Upper lobe of left lung (tissue), 6 donors: ENCODE measurements around the gene SAA4. TPM values are rescaled to one million over a fixed set of nuclear protein-coding genes. Genes with fewer than 3 reads are reported as not detected.

Experiments
- ATAC-seq, 2 donors: fragments of 200-7000 bp; cut with Tn5 transposase; one replicate each; pipeline ENCODE4 v1.9.1; 2022; ENCODE audit warnings: mild to moderate bottlenecking in 2 of 2, moderate library complexity in 2 of 2; ENCODE audit not compliant: low FRiP score in 2 of 2
- DNase-seq, 2 donors: peaks; one replicate each; pipeline ENCODE4 v3.0.0-alpha.2; 2019 to 2020
- H3K27ac ChIP-seq, 4 donors: fragments of 200-600 bp; sonication (generic); one replicate each; pipeline ENCODE4 v1.5.1; 2016 to 2019
- H3K27me3 ChIP-seq, 4 donors: fragments of 200-600 bp; sonication (generic); one replicate each; pipeline ENCODE4 v1.5.1; 2017 to 2019
- H3K36me3 ChIP-seq, 4 donors: fragments of 200-600 bp; sonication (generic); one replicate each; pipeline ENCODE4 v1.5.1; 2016 to 2019
- H3K4me1 ChIP-seq, 4 donors: fragments of 200-600 bp; sonication (generic); one replicate each; pipeline ENCODE4 v1.5.1; 2018 to 2019
- H3K4me3 ChIP-seq, 4 donors: fragments of 200-600 bp; sonication (generic); one replicate each; pipeline ENCODE4 v1.5.1; 2017 to 2019; ENCODE audit warnings: mild to moderate bottlenecking in 2 of 4, moderate library complexity in 1 of 4
- H3K9me3 ChIP-seq, 4 donors: fragments of 200-600 bp; sonication (generic); one replicate each; pipeline ENCODE4 v1.5.1; 2018 to 2019
- EP300 ChIP-seq, 4 donors: sonication (generic); formaldehyde crosslinking; IDR thresholded peaks; one replicate each; pipeline ENCODE4 v1.5.1; 2017; ENCODE audit warnings: antibody characterized with exemption in 4 of 4, control low read depth in 2 of 4
- POLR2A ChIP-seq, 4 donors: fragments of 450-650 bp; IDR thresholded peaks; one replicate each; pipeline ENCODE4 v1.5.1; 2016 to 2017; ENCODE audit warnings: antibody characterized with exemption in 4 of 4, mild to moderate bottlenecking in 2 of 4
- POLR2AphosphoS5 ChIP-seq, 2 donors: sonication (generic); formaldehyde crosslinking; IDR thresholded peaks; one replicate each; pipeline ENCODE4 v1.5.1; 2017; ENCODE audit warnings: antibody characterized with exemption in 2 of 2
- WGBS, 2 donors: methylation state at CpG; one replicate each; pipeline ENCODE4 v1.1.5; 2017 to 2018; 5-methylcytosine and 5-hydroxymethylcytosine counted together
- total RNA-seq, 6 donors: library from RNA; depleted of rRNA in 4 of 6; stranded (reverse); fragments of >200 nt in 4 of 6; gene quantifications; one replicate each; pipeline versions ENCODE4 v1.1.0 to v1.2.1, GENCODE V29; 2016 to 2021
- TF ChIP-seq, protein P1 (sequence below), 6 experiments: fragments of 450-650 bp in 4 of 6; fragments of 200-600 bp in 2 of 6; sonication (generic) in 2 of 6; IDR thresholded peaks; one replicate each; pipeline ENCODE4 v1.5.1; 2016 to 2019; ENCODE audit warnings: antibody characterized with exemption in 6 of 6
- donor health status: DM: no; HTN: no; CAD: no; lungs with moderate emphysema.
- donor health status: DM: no; HTN: yes; CAD: no; lungs with severe emphysema.

SAA4 gene, protein sequence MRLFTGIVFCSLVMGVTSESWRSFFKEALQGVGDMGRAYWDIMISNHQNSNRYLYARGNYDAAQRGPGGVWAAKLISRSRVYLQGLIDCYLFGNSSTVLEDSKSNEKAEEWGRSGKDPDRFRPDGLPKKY
- total RNA-seq, result under 1 TPM in 1 of 6 donors, not detected in 5; 0.72 TPM

DNA sequence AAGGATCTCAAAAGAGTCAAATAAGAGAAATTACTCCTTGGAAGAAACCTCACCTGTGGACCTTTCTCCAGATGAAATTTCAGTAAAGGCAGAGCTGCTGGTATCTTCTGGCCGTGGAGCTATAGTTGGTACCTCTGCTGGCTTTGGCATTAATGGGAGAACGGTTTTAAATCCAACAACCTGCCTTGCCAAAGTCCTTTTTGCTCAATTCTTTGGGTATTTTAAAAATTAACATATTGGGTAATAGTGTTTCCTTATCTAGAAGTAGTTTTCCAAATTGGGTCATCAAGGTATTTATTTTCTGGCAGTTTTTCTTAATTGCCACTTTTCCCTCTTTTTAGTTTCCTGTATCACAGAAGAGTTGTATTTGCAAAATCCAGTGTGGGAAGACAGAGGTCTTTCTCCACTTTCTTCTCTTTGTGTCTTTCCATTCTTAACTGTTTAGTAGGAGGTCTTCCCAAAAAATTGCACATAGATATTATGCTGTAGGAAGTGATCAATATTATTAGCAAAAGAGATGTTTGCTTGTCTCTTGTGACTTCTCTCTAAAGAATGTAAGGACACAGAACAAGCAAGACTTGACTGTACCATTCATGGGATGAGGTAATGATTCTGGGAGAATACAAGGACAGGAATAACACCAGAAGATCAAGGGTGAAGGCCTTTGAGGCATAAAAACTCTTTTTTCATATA, at the start of gene SAA4:
SAA4 (minus strand) TSS at position 139 of the 693 bp plus-strand sequence. CDS start 876 bp downstream, outside the sequence.
- Histone ChIP-seq H3K27ac (no peak within 1 kb of the TSS), H3K27me3 (no peaks in the 10 kb centered on the region), H3K4me3 (no peak within 1 kb of the TSS), H3K36me3 (no peaks in the 10 kb centered on the region), H3K9me3 (no peaks in the 10 kb centered on the region), H3K4me1 (no peaks in the 10 kb centered on the region)
- WGBS, 2 donors, result 44 to 66% methylated on average over 2 of the region's 2 CpGs
- ATAC-seq (no peak), DNase-seq (no peak)
- TF ChIP-seq EP300 (IDR thresholded peaks at IDR 0.05) (no peak), POLR2A (IDR thresholded peaks at IDR 0.05) (no peak), POLR2AphosphoS5 (IDR thresholded peaks at IDR 0.05) (no peak)
- TF ChIP-seq, protein P1, sequence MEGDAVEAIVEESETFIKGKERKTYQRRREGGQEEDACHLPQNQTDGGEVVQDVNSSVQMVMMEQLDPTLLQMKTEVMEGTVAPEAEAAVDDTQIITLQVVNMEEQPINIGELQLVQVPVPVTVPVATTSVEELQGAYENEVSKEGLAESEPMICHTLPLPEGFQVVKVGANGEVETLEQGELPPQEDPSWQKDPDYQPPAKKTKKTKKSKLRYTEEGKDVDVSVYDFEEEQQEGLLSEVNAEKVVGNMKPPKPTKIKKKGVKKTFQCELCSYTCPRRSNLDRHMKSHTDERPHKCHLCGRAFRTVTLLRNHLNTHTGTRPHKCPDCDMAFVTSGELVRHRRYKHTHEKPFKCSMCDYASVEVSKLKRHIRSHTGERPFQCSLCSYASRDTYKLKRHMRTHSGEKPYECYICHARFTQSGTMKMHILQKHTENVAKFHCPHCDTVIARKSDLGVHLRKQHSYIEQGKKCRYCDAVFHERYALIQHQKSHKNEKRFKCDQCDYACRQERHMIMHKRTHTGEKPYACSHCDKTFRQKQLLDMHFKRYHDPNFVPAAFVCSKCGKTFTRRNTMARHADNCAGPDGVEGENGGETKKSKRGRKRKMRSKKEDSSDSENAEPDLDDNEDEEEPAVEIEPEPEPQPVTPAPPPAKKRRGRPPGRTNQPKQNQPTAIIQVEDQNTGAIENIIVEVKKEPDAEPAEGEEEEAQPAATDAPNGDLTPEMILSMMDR (IDR thresholded peaks at IDR 0.05), result no peak

DNA sequence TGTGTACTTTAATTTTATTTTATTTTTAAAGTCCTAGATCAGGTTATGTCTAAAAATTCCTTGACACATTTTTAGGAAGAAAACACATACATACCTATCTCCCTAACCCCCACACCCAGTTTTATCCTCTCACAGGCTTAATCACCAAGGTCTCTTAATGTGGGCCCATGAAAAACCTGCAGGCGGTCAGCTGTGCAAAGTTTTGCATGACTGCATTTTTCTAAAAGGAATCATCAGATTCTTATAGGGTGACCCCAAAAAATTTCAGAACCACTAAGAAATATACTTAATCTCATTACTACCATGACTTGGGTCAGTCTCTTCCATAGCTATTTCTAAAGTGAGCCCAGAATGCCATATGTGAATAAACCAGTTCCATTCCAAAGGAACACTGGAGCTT, 49.2 kb upstream of the SAA4 start:
- H3K27me3 ChIP-seq, result no peaks in the 10 kb centered on the region
- DNase-seq (no peak), ATAC-seq (no peak)
- H3K4me1 ChIP-seq, result no peaks in the 10 kb centered on the region
- 97% methylated on average over 1 of the region's 1 CpG for WGBS, 2 donors
- no peak overlapping the region for H3K4me3 ChIP-seq
- H3K27ac ChIP-seq, result no peak overlapping the region
- TF ChIP-seq POLR2AphosphoS5 (IDR thresholded peaks at IDR 0.05) (no peak), POLR2A (IDR thresholded peaks at IDR 0.05) (no peak), EP300 (IDR thresholded peaks at IDR 0.05) (no peak)
- TF ChIP-seq, protein P1 (IDR thresholded peaks at IDR 0.05), result no peak
- H3K36me3 ChIP-seq, result peaks cover 27 to 93% (median 55%) of the 10 kb centered on the region in 4 donors
- H3K9me3 ChIP-seq, result no peaks in the 10 kb centered on the region

DNA sequence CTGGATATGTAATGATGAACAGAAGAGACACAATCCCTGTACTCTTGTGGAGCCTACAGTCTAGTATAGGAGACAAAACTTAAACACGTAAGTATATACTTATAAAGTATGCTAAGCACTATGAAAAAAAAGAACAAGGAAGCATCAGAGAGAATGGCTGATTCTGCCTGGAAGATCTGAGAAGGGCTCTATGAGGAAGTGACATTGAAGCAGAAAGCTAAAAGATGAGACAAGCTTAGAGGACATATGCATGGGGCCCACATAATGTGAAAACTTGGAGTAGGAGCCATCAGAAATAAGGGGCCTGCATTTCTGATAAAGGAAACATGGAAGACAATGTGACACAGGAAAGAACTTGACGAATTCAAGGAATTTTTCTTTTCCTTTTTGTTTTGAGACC, 46.0 kb upstream of the SAA4 start:
- TF ChIP-seq, protein P1 (IDR thresholded peaks at IDR 0.05), result no peak
- no peak for TF ChIP-seq EP300 (IDR thresholded peaks at IDR 0.05)
- no peak for TF ChIP-seq POLR2A (IDR thresholded peaks at IDR 0.05)
- no peak for TF ChIP-seq POLR2AphosphoS5 (IDR thresholded peaks at IDR 0.05)
- Histone ChIP-seq H3K27me3 (no peaks in the 10 kb centered on the region), H3K4me3 (no peak overlapping the region), H3K36me3 (peaks cover 23 to 86% (median 50%) of the 10 kb centered on the region in 4 donors), H3K27ac (no peak overlapping the region), H3K9me3 (no peaks in the 10 kb centered on the region), H3K4me1 (no peaks in the 10 kb centered on the region)
- DNase-seq (no peak), ATAC-seq (no peak)
- 89 to 91% methylated on average over 2 of the region's 2 CpGs for WGBS, 2 donors

DNA sequence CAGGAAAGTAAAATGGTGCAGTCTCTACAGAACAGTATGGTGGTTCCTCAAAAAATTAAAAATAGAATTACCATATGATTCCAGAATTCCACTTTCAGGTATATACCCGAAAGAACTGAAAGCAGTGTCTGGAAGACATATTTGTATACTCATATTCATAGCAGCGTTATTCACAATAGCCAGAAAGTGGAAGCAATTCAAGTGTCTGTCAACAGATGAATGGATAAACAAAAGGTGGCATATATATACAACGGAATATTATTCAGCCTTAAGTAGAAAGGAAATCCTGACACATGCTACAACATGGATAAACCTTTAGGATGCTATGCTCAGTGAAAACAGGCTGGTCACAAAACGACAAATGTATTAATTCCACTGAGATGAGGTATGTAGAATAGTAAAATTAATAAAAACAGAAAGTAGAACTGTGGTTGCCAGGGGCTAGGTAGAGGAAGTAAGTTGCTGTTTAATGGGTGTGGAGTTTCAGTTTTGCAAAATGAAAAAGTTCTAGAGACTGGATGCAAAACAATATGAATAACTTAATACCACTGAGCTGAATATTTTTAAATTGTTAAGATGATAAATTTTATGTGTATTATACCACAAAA, 43.9 kb upstream of the SAA4 start:
- ATAC-seq, result no peak
- no peak overlapping the region for H3K27ac ChIP-seq
- TF ChIP-seq EP300 (IDR thresholded peaks at IDR 0.05), result no peak
- no peak for TF ChIP-seq POLR2A (IDR thresholded peaks at IDR 0.05)
- TF ChIP-seq, protein P1 (IDR thresholded peaks at IDR 0.05), result no peak
- TF ChIP-seq POLR2AphosphoS5 (IDR thresholded peaks at IDR 0.05), result no peak
- H3K36me3 ChIP-seq, result peaks cover 11 to 69% (median 31%) of the 10 kb centered on the region in 4 donors
- WGBS, 2 donors, result 40 to 50% methylated on average over 4 of the region's 4 CpGs
- no peak overlapping the region for H3K4me3 ChIP-seq
- H3K4me1 ChIP-seq, result no peaks in the 10 kb centered on the region
- no peaks in the 10 kb centered on the region for H3K27me3 ChIP-seq
- no peak for DNase-seq
- H3K9me3 ChIP-seq, result no peaks in the 10 kb centered on the region
